ENCODE data around the gene SORCS3.

SORCS3 gene

GRCh38 chr10:105138358-105138757 lies 497.3 kb downstream of the SORCS3 start:
- DNase-seq, result no peak

DNA sequence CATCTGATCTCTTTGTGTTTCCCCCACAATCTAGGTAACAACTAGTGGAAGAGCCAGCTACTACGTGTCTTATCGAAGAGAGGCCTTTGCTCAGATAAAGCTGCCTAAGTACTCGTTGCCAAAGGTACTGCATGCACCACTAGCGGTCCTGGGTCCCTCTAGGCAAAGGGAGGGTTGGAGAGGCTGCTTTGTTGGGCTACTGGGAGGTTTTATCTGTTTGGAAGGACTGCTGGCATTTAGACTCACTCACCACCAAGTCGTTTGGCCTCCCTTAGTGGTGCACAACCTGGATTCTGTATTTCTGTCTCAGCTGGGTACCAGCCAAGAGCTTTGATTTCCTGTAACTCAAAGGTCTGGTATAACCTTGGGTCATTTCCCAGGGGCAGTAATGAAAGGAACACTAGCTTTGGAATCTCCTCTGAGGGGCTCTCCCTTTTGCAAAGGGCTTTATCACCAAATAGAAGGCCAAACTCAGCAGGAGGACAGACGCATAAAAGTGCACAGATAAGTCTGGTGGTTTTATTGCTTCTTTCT lies 498.3 kb downstream of the SORCS3 start:
- no peak for DNase-seq

GRCh38 chr10:105140600-105140999 lies 499.5 kb downstream of the SORCS3 start:
- DNase-seq, result no peak

- DNase-seq, result no peak
These were observed 504.6 kb downstream of the SORCS3 start for GRCh38 chr10:105145711-105146110.

- no peak for DNase-seq
These were observed 505.3 kb downstream of the SORCS3 start for GRCh38 chr10:105146436-105146835.

DNA sequence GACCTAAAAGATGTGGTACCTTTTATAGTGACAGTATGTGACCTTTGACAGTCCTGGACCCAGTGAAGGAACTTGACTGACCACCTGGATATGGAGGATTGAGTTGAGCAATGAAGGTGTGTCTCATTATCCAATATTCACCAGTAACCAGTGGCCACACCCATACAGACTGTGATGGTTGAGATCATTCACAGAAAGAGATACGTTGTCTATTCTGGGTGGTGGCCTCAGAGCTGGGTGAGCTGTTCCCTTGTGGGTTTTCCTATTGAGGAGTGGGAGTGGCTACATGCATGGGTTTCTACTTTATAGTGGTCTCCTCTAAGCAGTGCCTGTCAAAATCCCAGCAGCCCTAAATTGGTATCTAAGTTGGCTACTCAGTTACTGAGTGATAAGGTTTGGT lies 507.4 kb downstream of the SORCS3 start:
- DNase-seq, result no peak

DNA sequence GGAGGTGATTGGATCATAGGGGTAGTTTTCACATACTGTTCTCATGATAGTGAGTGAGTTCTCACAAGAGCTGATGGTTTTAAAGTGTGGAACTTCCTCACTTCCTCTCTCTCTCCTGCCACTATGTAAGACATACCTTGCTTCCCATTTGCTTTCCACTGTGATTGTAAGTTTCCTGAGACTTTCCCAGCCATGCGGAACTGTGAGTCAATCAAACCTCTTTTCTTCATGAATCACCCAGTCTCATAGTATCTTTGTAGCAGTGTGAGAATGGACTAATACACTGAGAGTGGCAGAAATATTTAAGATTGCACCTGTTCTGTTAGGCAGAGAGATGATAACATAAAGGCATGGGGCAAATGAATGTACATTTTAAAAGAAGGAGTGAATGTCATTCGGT lies 507.8 kb downstream of the SORCS3 start:
- DNase-seq, result no peak

GRCh38 chr10:105149371-105149891 lies 508.3 kb downstream of the SORCS3 start:
- no peak for DNase-seq

- no peak for DNase-seq
These were observed 509.3 kb downstream of the SORCS3 start for GRCh38 chr10:105150259-105150880.

DNA sequence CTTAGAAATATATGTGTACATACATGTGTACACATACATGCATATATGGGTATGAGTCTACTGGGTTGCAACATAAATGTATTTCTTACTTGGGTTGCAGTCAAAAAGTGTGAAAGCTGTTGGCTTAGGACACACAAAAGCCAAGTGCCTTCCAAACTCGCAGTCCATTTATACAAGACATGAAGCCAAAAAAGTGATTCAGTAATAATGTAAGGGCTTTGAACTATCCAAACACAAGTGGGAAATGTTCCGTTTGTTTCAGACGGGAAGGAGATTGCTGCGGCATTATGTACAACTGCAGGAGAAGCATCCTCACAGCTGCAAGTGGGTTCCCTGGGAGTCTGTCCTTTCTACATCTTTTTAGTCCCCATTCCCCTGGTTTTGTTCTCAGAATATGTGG lies 513.6 kb downstream of the SORCS3 start:
- no peak for DNase-seq

GRCh38 chr10:105159268-105159667 lies 518.2 kb downstream of the SORCS3 start:
- no peak for DNase-seq

DNA sequence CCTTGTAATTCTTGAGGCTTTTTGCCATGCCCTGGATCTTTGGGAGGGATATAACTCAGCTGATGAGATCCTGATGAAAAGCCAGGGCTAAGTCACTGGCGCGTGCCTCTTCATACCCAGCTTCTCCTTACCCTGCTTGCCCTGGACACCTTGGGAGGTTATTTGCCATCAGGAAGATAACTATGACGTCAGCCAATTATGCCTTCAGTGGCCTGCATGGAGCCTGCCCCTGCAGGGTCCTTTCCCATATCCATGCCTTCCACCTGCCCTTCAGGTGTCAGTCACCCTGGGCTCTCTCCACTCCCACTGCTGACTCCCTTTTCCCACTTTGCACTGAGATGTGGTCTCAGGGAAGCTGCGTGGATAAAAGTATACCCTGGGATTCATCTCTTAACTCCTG lies 520.1 kb downstream of the SORCS3 start:
- DNase-seq, result no peak

DNA sequence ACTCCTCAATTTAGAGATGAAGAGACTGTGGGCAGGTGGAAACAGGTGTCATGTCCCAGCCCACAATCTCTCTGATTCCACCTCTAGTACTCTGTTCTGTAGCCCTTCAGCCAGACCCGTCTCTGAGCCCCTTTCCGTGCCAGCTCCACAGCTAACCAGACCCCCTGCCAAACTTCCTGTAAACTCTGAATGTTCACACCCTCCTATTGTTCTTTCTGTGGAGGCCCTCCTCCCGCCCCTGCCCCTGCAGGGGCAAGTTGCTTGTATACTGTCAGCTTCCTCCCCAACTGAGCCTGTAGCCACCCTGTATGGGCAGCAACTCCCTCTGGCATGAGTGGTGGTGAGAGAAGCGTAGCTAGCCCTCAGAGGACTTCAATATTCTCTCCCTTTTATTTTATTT lies 520.7 kb downstream of the SORCS3 start:
- no peak for DNase-seq

DNA sequence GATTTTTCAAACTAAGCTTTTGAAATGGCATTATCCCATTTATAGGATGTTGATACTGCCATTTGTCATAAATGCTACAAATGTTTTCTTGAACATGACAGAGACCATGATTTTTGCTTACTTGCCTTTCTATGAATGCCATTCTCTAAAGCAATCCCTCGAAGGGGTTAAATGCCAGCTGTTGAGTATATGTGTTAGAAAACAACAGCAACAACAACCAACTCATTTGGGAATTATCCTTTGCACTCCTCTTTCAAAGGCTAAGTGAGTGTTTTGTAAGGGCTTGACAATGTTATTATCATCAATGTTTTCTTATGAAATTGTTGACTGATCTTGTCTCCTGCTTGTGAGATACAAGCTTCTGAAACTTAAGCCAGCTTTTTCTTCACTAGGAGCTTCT lies 529.4 kb downstream of the SORCS3 start:
- DNase-seq, result no peak

GRCh38 chr10:105171945-105172344 lies 530.9 kb downstream of the SORCS3 start:
- DNase-seq, result no peak

- no peak for DNase-seq
These were observed 540.5 kb downstream of the SORCS3 start for GRCh38 chr10:105181626-105182025.

- DNase-seq, result no peak
These were observed 542.4 kb downstream of the SORCS3 start for GRCh38 chr10:105183536-105183935.

DNA sequence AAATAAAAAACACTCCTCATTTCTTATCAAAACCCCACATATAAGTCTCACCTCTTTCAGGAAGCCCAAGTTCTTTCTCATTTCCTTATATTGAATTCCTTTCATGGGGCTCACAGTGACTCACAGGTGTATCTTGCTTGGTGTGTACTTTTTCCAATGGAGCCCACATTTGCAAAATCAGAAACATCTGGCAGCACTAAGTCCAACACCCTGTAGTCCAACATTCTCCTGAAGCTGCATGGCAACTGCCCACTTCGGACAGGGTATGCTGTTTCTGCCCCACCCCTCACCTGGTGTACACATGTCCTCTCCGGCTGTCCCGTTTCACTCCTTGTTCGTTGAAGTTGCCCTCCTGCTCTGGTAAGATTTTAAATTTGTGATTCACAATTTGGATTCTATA lies 544.1 kb downstream of the SORCS3 start:
- DNase-seq, result no peak

- no peak for DNase-seq
These were observed 546.2 kb downstream of the SORCS3 start for GRCh38 chr10:105187243-105187642.

- no peak for DNase-seq
These were observed 547.8 kb downstream of the SORCS3 start for GRCh38 chr10:105188737-105189462.

GRCh38 chr10:105189463-105189800 lies 548.3 kb downstream of the SORCS3 start:
- DNase-seq, result no peak

DNA sequence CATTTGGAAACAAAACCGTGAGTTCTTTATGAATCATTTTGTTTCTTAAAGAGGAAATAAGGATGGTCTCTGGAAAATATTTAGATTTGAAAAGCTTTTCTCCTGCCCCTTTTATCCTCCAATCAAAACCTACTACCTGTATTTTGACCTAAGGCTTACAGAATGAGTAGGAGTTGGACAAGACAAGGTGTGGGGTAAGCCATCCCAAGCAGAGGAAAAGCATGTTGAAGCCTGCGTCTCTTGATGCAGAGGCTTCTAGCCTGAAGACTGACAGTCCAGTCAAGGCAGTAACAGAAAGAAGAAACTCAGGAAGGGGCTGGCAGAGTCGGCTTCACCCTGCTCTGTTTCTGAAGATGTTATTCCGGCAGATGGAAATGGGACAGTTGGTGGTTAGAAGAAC lies 551.1 kb downstream of the SORCS3 start:
- no peak for DNase-seq

DNA sequence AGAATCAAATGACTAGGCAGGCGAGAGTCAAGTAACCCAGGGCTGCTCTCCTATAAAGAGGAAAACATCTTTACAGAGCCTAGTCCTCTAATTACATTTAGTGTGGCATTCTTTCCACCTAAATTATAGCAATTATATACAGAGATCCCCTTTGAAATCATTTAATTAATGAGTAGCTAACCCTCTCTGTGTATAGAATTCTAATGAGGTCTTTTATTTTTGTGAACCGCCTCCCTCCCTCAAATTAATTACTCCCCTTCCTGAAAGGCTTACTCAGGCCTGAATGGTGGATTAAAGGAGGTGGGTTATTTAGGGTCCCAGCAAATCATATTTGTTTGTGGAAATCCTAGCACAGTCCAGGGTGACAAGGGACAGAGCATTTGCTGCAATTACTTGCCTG lies 551.8 kb downstream of the SORCS3 start:
- no peak for DNase-seq

GRCh38 chr10:105195831-105196230 lies 554.7 kb downstream of the SORCS3 start:
- no peak for DNase-seq
